ENCODE data around the gene ARHGEF7. TPM values are rescaled to one million over a fixed set of nuclear protein-coding genes. Genes with fewer than 3 reads are reported as not detected.

Gene ARHGEF7
- 38.9 and 39.1 TPM in 2 replicates for total RNA-seq

DNA sequence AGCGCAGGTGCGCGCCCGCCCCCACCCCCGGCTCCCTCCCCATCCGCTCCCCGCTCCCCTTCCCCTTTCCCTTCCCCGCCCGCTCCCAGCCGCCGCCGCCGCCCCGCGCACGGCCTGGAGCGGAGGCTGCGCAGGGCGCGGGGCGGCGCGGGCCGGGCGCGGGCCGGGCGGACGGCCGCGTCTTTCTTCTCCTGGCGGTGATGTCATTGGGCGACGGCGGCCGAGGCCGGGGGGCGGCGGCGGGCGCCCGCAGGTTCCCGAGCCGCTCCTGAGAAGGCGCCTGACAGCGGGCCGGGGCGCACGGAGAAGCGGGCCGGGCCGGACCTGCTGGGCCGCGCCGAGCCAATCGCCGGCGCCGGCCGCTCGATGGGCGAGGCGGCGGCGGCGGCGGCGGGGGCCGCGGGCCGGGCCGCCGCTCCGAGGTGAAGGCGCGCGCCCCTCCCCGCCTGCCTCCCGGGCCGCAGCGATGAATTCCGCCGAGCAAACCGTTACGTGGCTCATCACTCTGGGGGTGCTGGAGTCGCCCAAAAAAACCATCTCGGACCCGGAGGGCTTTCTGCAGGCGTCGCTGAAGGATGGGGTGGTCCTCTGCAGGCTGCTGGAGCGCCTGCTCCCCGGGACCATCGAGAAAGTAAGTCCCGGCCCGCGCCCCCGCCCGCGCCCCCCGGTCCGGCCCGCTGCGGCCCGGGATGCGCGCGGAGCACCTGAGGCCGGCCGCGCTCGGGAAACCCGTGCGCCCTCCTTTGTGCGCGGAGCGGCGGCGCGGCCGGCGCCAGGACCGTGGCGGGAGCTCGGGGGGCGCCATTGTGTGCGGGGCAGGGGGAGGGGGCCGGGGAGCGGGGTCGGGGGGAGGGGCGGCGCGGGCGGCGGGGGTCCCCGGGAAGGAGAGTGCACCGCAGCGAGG is at the start of gene ARHGEF7:
ARHGEF7 (plus strand) TSS at position 250 of the 904 bp plus-strand sequence; CDS start at position 467, 217 bp downstream.

GRCh38 chr13:111319998-111320911 is 205.1 kb downstream of the ARHGEF7 start, which contains the start of gene TEX29:
Gene TEX29, plus strand, starts transcription at chr13:111320642. Its CDS starts 249 bp downstream, at chr13:111320891.

Other genes with a start within 250 kb of the ARHGEF7 start
- 86.7 and 104 TPM in 2 replicates for gene ANKRD10, start 200.2 kb upstream of the ARHGEF7 start, total RNA-seq
- not detected in 2 replicates for gene TEX29, start 205.3 kb downstream of the ARHGEF7 start, total RNA-seq